Right atrium auricular region (tissue), 2 donors: Measurements from ENCODE around the gene ACKR1. TPM values are rescaled to one million over a fixed set of nuclear protein-coding genes. Genes with fewer than 3 reads are reported as not detected.

Experiments used
- DNase-seq: peaks from one replicate; pipeline ENCODE4 v3.0.0-alpha.2; 2019; ENCODE audit warnings: low spot score
- H3K27ac ChIP-seq, 2 donors: fragments of 200-600 bp; sonication (generic); 1 replicate in 1 of 2; 2 replicates in 1 of 2; pipeline ENCODE4 v1.5.1; 2016 to 2019
- H3K27me3 ChIP-seq, 2 donors: fragments of 200-600 bp; sonication (generic); one replicate each; pipeline versions ENCODE4 v1.5.1 to v1.6.0; 2017 to 2019
- H3K36me3 ChIP-seq: fragments of 200-600 bp; sonication (generic); one replicate; pipeline ENCODE4 v1.5.1; 2016
- H3K4me1 ChIP-seq, 2 donors: fragments of 200-600 bp; sonication (generic); one replicate each; pipeline versions ENCODE4 v1.5.1 to v1.6.0; 2017 to 2019
- H3K4me3 ChIP-seq, 2 donors: fragments of 200-600 bp; sonication (generic); 1 replicate in 1 of 2; 2 replicates in 1 of 2; pipeline ENCODE4 v1.5.1; 2017 to 2019; ENCODE audit warnings: mild to moderate bottlenecking in 1 of 2, moderate library complexity in 1 of 2
- H3K9me3 ChIP-seq, 2 donors: fragments of 200-600 bp; sonication (generic); one replicate each; pipeline ENCODE4 v1.5.1; 2019
- total RNA-seq, 2 donors: library from RNA; depleted of rRNA; stranded (reverse); fragments of >200 nt; gene quantifications; one replicate each; pipeline ENCODE4 v1.1.0, GENCODE V29; 2016
- TF ChIP-seq, protein P1 (sequence below), 2 donors: fragments of 200-600 bp; sonication (generic); IDR thresholded peaks; one replicate each; pipeline ENCODE4 v1.5.1; 2019; ENCODE audit warnings: antibody characterized with exemption in 2 of 2

ACKR1 gene
- total RNA-seq, 2 donors from 2014 or later = 13.3 to 13.8 TPM

- Histone ChIP-seq H3K4me1 (peaks cover 0 to 5% of the 10 kb centered on the region in 2 donors), H3K36me3 (no peaks in the 10 kb centered on the region), H3K27ac (no peak overlapping the region), H3K9me3 (no peaks in the 10 kb centered on the region), H3K27me3 (no peaks in the 10 kb centered on the region), H3K4me3 (peak overlapping the region; percentile 17 to 42)
- TF ChIP-seq, protein P1, sequence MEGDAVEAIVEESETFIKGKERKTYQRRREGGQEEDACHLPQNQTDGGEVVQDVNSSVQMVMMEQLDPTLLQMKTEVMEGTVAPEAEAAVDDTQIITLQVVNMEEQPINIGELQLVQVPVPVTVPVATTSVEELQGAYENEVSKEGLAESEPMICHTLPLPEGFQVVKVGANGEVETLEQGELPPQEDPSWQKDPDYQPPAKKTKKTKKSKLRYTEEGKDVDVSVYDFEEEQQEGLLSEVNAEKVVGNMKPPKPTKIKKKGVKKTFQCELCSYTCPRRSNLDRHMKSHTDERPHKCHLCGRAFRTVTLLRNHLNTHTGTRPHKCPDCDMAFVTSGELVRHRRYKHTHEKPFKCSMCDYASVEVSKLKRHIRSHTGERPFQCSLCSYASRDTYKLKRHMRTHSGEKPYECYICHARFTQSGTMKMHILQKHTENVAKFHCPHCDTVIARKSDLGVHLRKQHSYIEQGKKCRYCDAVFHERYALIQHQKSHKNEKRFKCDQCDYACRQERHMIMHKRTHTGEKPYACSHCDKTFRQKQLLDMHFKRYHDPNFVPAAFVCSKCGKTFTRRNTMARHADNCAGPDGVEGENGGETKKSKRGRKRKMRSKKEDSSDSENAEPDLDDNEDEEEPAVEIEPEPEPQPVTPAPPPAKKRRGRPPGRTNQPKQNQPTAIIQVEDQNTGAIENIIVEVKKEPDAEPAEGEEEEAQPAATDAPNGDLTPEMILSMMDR (IDR thresholded peaks at IDR 0.05) = no peak
- peak; percentile 77 for DNase-seq
Observed at GRCh38 chr1:159188375-159188788, 16.3 kb upstream of the ACKR1 start.

GRCh38 chr1:159190441-159190840, 14.2 kb upstream of the ACKR1 start:
- Histone ChIP-seq H3K36me3 (no peaks in the 10 kb centered on the region), H3K27ac (no peak overlapping the region), H3K27me3 (no peaks in the 10 kb centered on the region), H3K4me1 (peaks cover 0 to 5% of the 10 kb centered on the region in 2 donors), H3K9me3 (no peaks in the 10 kb centered on the region), H3K4me3 (no peak overlapping the region)
- TF ChIP-seq, protein P1 (IDR thresholded peaks at IDR 0.05) = no peak
- DNase-seq = no peak

DNA sequence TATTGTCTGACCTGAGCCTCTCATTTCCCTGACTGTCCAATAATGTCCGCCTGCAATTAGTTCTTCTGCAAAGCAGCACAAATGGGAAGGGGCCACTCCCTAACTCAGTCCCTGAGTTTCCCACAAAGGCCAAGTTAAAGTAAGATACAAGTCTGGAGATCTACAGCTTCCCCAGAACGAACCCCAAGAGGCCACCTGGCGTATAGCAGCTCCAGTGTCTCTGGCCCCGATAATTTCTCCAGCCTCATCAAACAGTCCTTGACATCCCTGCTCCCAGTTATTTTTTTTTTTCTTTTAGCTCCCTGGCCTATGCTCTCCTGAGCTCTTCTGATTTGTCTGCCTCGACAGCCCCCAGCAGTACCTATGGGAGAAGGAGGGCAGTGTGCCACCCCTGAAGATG, 8.1 kb upstream of the ACKR1 start:
- no peak overlapping the region for H3K4me3 ChIP-seq
- no peaks in the 10 kb centered on the region for H3K27me3 ChIP-seq
- H3K36me3 ChIP-seq = no peaks in the 10 kb centered on the region
- no peak overlapping the region for H3K27ac ChIP-seq
- no peak for DNase-seq
- TF ChIP-seq, protein P1 (IDR thresholded peaks at IDR 0.05) = no peak
- no peaks in the 10 kb centered on the region for H3K4me1 ChIP-seq
- no peaks in the 10 kb centered on the region for H3K9me3 ChIP-seq

GRCh38 chr1:159197561-159198557, 6.8 kb upstream of the ACKR1 start:
- Histone ChIP-seq H3K4me1 (no peaks in the 10 kb centered on the region), H3K36me3 (no peaks in the 10 kb centered on the region), H3K27ac (no peak overlapping the region), H3K27me3 (no peaks in the 10 kb centered on the region), H3K4me3 (no peak overlapping the region), H3K9me3 (no peaks in the 10 kb centered on the region)
- TF ChIP-seq, protein P1 (IDR thresholded peaks at IDR 0.05) = peak; percentile 78 to 81
- peak; percentile 71 for DNase-seq

- Histone ChIP-seq H3K9me3 (no peaks in the 10 kb centered on the region), H3K36me3 (no peaks in the 10 kb centered on the region), H3K27me3 (no peaks in the 10 kb centered on the region), H3K4me1 (no peaks in the 10 kb centered on the region), H3K4me3 (no peak overlapping the region), H3K27ac (no peak overlapping the region)
- TF ChIP-seq, protein P1 (IDR thresholded peaks at IDR 0.05) = no peak
- no peak for DNase-seq
Observed at GRCh38 chr1:159199901-159200300, 4.8 kb upstream of the ACKR1 start.
